GM18951 (cell line): ENCODE data around the gene PRRG1.
"Not testable (repeated sequence)": the region's sequence is repeated elsewhere in the genome, so short reads cannot be mapped to it uniquely, and the experiment has no call there.

ENCODE experiments used
- POLR2A ChIP-seq: IDR thresholded peaks from 4 replicates; pipeline ENCODE4 v1.6.1; 2011; ENCODE audit warnings: mild to moderate bottlenecking; ENCODE audit not compliant: insufficient read length, insufficient read depth; ENCODE audit errors: extremely low read depth
- in situ Hi-C: fragments of 300-500 bp; cut with MboI; formaldehyde crosslinking; loops from one replicate; pipeline ENCODE4 v1.12.0; 2022; ENCODE audit warnings: low sequenced_read_pairs, mixed read lengths, inconsistent platforms; ENCODE audit not compliant: unreplicated experiment

PRRG1 gene

GRCh38 chrX:37420185-37420584 is 71.0 kb downstream of the PRRG1 start:
- in situ Hi-C loops: no loop called here
- TF ChIP-seq POLR2A: no peak

- in situ Hi-C loops: no loop called here
- no peak for TF ChIP-seq POLR2A
These were observed 71.6 kb downstream of the PRRG1 start for GRCh38 chrX:37420756-37421155.

- no peak for TF ChIP-seq POLR2A
- in situ Hi-C loops: no loop called here
These were observed 74.9 kb downstream of the PRRG1 start for GRCh38 chrX:37424000-37424429.

- TF ChIP-seq POLR2A: no peak
- in situ Hi-C loops: no loop called here
These were observed 76.2 kb downstream of the PRRG1 start for GRCh38 chrX:37425370-37425769.

GRCh38 chrX:37428962-37429361 is 79.8 kb downstream of the PRRG1 start:
- in situ Hi-C loops: not testable (repeated sequence)

- no peak for TF ChIP-seq POLR2A
- in situ Hi-C loops: no loop called here
These were observed 85.2 kb downstream of the PRRG1 start for GRCh38 chrX:37434362-37434761.

- TF ChIP-seq POLR2A: no peak
- in situ Hi-C loops: no loop called here
These were observed 88.0 kb downstream of the PRRG1 start for GRCh38 chrX:37437160-37437559.

GRCh38 chrX:37441377-37441776 is 92.2 kb downstream of the PRRG1 start:
- no peak for TF ChIP-seq POLR2A
- in situ Hi-C loops: no loop called here

GRCh38 chrX:37445182-37445581 is 96.0 kb downstream of the PRRG1 start:
- in situ Hi-C loops: no loop called here

GRCh38 chrX:37453821-37454220 is 104.7 kb downstream of the PRRG1 start:
- in situ Hi-C loops: no loop called here

More at GRCh38 chrX:37445182-37445581, 96.0 kb downstream of the PRRG1 start:
- no peak for TF ChIP-seq POLR2A

GRCh38 chrX:37454537-37455285 is 105.5 kb downstream of the PRRG1 start:
- in situ Hi-C loops: no loop called here
- TF ChIP-seq POLR2A: no peak

More at GRCh38 chrX:37453821-37454220, 104.7 kb downstream of the PRRG1 start:
- TF ChIP-seq POLR2A: no peak

GRCh38 chrX:37455381-37455780 is 106.2 kb downstream of the PRRG1 start:
- TF ChIP-seq POLR2A: no peak
- in situ Hi-C loops: no loop called here

- in situ Hi-C loops: not testable (repeated sequence)
These were observed 111.1 kb downstream of the PRRG1 start for GRCh38 chrX:37460285-37460684.

- no peak for TF ChIP-seq POLR2A
- in situ Hi-C loops: no loop called here
These were observed 113.2 kb downstream of the PRRG1 start for GRCh38 chrX:37462346-37462745.
